DLD1 (cell line): ENCODE measurements around the gene SCN4A.
"Not testable (repeated sequence)": the region's sequence is repeated elsewhere in the genome, so short reads cannot be mapped to it uniquely, and the experiment has no call there.

Source experiments
- in situ Hi-C: cut with HindIII; loops from 2 replicates; pipeline ENCODE4 v1.10.0; 2017; ENCODE audit warnings: low sequenced_read_pairs

The SCN4A gene

DNA sequence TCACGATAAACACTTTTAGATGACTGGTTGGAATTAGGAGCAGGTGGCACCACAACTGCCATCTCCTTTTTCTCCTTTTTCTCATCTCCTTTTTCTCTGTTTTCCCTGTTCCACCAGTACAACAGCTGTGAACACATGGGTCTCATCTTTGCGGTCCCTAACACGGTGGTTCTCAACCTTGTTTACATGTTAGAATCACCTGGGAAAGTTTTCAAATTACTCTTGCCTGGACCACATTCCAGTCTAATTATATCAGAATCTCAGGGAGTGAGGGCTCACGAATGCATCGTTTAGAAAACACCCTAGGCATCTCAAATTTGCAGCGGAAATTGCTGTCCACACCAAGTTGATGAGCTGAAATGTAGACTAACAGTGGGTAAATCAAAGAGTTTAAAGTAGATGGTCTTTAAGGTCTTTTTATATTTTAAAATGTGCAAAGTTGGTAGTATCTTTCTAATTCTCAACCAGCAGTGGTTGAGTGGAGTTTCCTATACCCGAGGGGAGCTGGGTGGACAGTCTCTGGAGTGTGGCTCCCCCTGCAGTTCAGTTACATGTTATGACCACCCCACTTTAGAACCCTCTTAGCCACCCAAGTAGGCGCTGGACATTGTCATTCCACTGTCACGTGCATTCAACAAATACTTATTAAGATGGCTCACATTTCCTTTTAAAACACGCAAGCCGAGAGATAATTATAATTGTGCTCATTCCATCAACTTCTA is 80.2 kb downstream of the SCN4A start:
- in situ Hi-C loops: not testable (repeated sequence)

DNA sequence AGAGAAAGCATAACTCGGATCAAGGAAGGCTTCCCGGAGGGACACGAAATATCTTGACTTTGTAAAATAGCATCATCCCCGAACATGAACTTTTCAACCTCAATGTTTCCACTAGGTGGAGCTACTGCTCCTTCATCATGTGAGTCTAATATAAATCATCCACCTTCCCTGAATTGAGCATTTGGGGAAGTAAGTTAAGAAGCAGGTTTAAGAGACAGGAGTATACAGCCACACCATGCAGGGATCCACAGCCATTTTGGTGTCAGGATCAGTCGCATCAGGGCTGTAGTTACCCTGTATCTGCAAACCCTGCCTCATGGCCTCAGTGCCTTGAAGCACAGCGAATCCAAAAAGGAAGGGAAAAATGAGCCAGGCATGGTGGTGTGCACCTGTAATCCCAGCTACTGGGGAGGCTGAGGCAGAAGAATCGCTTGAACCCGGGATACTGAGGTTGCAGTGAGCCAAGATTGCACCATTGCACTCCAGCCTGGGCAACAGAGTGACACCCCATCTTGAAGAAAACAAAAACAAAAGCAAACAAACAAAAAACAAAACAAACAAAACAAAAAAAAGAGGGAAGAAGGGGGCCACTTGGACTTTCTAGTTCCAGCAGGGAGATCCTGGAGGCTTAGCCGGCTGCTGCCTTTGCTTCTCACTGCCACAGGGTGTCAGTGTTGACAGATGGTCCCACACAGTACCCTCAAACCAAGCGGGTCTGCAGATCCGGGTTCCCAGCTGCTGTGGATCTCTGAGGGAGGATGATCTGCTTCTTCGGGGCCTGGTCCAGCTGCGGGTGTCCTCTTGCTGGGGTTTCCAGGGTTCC is 83.5 kb downstream of the SCN4A start:
- in situ Hi-C loops: not testable (repeated sequence)
